Measurements from ENCODE around the gene JADE2.

The JADE2 gene

DNA sequence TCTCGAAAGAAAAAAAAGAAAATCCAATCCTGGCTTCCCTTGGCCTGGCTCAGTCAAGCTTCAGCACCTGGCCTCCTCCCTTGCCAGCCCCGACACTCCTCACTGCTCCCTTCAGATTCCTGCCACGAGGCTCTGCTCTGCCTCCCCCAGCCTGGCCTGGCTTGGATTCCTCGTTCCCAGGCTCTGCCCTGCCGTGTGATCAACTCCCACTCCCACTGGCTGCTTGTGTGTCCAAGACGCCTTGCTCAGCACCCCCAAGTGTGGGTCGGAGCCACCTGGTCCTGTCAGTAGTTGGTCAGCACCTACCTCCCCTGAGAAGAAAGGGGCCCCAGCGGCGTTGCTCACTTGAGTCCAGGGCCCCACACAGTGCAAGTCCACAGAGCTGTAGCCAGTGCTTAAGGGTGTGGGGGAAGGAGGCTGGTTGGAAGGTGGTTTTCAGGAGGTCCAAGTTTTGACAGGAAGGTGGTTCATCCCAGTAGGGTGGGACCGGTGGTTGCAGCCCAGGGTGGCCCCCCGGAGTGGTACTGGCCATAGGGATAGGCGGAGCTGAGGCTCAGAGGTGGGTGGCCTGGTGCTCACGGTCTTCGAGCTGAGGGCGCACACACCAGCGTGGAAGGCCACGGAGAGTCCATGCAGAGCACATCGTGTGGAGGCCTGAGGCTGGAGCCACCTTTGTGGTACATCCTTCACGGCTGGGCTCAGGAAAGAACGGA is 46.4 kb downstream of the JADE2 start:
- no peak for DNase-seq

- no peak for DNase-seq
These were observed 47.3 kb downstream of the JADE2 start for GRCh38 chr5:134572811-134573210.

DNA sequence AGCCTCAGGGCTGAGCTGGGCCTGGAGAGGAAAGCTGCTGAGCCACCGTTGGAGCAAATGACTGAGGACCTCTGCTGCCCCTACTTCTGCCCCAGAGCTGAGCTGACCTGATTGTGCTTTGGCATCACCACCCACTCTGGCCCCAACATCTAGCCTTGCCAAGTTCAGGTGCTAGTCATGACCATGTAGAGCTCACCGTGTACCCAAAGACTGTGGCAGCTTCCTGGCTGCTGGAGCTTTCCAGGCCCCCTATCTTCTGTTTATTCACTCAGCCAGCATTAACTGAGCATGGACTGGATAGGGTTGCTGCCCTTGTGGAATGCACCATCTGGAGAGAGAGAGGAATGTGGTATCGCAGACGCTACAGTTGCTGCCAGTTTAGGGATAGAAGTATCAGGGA is 49.1 kb downstream of the JADE2 start:
- DNase-seq, result no peak

DNA sequence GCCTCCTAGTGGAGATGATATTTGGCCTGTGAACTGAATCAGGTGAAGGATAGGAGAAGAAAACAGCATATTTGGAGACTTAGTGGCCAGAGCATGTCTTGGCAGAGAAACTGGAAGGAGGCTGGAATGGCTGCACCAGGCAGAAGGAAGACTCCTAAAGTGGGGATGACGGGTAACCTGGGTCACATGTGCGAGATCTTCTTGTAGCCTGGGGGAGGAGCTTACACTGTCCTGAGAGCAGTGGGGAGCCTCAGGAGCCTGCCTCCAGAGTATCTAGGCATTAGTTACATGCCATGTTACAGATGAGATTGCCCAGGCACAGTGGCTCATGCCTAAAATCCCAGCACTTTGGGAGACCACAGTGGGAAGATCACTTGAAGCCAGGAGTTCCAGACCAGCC is 49.8 kb downstream of the JADE2 start:
- no peak for DNase-seq

GRCh38 chr5:134576386-134577021 is 51.0 kb downstream of the JADE2 start:
- DNase-seq, result no peak

GRCh38 chr5:134577022-134577795 is 51.7 kb downstream of the JADE2 start:
- DNase-seq, result no peak

DNA sequence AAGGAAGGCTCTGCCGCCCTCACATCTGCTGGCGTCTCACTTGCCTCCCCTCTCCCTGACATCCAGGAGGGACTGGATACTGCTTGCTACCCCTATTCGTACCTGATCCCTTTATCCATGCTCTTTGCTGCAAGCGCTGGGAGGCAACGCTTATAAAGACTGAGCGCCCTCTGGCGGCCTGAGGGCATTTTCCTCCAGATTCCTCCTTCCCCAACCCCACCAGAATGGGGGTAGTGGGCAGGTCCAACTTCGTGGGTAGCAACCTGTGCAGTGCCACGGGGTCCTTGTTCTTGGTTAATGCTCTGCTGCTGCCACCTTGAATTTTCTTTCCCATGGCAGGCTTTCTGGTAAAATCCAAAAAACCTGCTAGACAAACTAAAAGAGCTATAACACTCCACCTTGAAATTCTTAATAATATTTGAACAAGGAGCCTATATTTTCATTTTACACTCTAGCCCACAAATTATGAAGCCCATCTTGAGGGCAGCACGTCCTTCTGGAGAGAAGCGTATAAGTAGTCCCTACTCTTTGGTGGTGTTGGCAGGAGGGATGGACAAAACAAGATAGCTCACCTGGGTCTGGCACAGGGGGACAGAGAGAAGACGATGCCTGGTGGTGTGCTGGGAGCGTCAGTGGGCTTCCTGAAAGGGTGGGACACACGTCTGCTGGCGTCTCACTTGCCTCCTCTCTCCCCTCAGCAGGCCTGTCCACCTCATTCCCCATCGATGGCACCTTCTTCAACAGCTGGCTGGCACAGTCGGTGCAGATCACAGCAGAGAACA is 52.5 kb downstream of the JADE2 start:
- DNase-seq, result peak; percentile 51

DNA sequence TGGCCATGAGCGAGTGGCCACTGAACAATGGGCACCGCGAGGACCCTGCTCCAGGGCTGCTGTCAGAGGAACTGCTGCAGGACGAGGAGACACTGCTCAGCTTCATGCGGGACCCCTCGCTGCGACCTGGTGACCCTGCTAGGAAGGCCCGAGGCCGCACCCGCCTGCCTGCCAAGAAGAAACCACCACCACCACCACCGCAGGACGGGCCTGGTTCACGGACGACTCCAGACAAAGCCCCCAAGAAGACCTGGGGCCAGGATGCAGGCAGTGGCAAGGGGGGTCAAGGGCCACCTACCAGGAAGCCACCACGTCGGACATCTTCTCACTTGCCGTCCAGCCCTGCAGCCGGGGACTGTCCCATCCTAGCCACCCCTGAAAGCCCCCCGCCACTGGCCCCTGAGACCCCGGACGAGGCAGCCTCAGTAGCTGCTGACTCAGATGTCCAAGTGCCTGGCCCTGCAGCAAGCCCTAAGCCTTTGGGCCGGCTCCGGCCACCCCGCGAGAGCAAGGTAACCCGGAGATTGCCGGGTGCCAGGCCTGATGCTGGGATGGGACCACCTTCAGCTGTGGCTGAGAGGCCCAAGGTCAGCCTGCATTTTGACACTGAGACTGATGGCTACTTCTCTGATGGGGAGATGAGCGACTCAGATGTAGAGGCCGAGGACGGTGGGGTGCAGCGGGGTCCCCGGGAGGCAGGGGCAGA is 53.3 kb downstream of the JADE2 start:
- DNase-seq, result no peak

- DNase-seq, result no peak
These were observed 53.9 kb downstream of the JADE2 start for GRCh38 chr5:134579284-134579771.

DNA sequence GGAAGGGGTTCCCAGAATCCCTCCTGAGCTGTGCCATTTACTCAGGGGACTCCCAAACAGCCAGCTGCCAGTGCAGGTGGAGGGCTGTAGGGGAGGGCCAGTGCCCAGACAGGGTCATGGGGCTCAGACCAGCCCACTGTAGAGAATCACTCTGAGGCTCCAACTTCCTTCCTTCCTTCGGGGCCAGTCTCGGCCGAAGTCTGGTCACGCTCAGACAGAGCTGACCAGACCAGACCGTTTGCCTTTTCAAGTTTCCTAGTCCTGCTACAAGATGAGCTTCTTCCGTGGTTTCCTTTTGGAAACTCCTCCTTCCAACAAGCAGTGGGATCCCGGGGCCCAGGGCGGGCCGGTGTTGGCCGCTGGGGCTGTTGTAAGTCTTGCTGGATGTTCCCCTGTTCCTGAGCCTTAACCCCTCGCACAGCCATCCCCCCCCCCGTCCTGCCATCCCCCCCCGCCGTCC is 54.6 kb downstream of the JADE2 start:
- no peak for DNase-seq

DNA sequence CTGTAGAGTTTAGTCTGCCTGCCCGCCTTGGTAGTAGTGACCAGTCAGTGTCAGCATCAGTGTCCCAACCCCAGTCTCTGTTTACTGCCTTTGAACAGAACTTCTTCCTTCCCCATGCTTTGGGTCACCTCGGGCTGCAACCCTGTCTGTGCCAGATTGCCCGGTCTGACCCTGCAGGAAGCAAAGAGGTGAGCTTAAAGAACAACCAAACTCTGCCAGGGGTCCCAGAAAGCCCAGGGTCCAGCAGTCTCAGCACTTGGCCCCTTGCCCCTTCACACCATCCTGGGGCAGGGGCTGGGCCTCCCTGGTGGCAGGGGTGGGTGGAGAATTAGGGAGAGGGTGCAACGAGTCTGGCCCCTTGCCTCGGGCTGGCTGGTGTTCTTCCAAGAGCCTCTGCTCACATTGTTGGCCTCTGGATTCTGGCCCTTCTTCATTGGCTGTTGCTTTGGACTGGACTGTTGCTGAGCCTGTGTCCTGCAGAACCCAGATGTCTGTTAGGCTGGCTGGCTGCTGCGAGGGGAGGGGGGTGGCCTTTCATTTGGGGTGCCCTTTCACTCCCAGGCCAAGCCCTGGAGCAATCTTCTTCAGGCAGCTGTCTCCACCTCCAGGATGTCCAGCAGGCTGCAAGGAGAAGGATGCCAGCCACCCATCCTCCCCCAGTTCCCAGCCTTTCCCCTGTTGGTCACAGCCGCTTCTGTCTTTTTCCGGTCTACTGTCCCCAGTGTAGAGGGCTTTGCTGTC is 55.9 kb downstream of the JADE2 start:
- no peak for DNase-seq

GRCh38 chr5:134582281-134582680 is 56.8 kb downstream of the JADE2 start:
- no peak for DNase-seq

DNA sequence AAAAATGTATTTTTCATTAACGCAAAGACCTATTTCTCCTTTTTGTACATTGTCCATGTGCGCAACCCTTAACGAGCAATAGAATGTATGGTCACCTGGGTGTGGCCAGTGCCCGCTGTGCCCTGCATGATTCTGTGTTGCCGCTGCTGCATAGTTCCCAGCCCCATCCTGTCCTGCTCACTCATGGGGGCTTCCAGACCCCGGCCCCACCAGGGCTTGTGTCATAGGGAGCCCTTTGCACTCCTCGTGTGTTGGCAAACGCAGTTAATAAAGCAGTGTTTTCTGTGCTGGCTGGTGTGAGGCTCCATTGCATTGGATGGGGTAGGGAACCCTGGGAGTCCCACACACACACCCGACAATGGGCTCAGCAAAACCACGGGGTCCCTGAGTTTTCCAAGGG is 57.5 kb downstream of the JADE2 start:
- DNase-seq, result no peak

GRCh38 chr5:134583766-134584165 is 58.3 kb downstream of the JADE2 start:
- DNase-seq, result no peak

DNA sequence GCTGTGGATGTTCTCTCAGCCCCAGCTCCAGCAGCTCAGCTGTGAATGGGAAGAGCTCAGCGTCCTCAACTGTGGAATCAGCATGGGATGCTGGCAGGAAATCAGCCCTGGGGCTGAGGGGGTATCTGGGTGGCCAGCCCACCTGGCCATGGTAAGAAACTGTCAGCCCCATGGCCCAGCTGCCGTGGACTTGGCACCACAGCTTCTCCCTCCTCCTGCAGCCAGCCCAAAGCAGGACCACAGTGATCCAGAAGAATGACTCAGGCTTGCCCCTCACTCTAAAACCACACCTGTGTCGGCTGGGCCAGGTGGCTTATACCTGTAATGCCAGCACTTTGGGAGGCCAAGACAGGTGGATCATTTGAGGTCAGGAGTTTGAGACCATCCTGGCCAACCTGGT is 59.2 kb downstream of the JADE2 start:
- no peak for DNase-seq

GRCh38 chr5:134585966-134586365 is 60.5 kb downstream of the JADE2 start:
- DNase-seq, result no peak

GRCh38 chr5:134586866-134587524 is 61.5 kb downstream of the JADE2 start:
- peak; percentile 33 for DNase-seq

GRCh38 chr5:134590992-134591659 is 65.7 kb downstream of the JADE2 start:
- DNase-seq, result peak; percentile 48

DNA sequence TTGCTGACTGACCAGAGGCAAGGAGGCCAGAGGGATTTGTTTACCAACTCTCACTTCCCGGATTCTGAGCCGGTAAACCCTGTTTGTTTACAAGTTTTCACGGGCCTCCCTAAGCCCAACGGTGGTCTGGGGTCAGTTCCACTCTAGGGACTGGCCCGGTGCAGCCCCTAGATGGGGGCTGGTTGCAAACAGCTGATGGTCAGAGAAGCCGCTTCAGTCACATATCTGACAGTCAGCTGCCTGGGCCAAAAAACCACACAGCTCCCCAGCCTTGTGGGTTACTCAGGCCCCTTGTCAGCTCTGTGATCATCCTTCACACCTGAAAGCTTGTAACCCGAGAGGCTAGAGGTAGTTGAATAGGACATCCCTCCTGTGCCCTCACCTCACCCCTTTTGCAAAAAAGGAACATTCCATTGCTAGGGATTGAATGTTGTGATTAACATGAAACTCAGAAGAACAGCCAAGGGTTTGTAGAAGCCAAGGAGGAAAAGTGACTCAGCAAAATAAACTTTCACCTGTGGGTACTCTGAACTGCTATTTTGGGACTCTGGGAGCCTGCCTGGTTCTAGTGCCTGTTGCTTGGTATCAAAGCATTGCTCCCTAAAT is 66.8 kb downstream of the JADE2 start:
- peak; percentile 24 for DNase-seq

GRCh38 chr5:134594336-134594735 is 68.9 kb downstream of the JADE2 start:
- no peak for DNase-seq

Data from NK-92 treated with Interleukin-12 subunit alpha and Interleukin-12 subunit beta, amount 100 ng/mL, for 24 hours (cell line).